ENCODE measurements around the gene VAPB.

Gene VAPB

DNA sequence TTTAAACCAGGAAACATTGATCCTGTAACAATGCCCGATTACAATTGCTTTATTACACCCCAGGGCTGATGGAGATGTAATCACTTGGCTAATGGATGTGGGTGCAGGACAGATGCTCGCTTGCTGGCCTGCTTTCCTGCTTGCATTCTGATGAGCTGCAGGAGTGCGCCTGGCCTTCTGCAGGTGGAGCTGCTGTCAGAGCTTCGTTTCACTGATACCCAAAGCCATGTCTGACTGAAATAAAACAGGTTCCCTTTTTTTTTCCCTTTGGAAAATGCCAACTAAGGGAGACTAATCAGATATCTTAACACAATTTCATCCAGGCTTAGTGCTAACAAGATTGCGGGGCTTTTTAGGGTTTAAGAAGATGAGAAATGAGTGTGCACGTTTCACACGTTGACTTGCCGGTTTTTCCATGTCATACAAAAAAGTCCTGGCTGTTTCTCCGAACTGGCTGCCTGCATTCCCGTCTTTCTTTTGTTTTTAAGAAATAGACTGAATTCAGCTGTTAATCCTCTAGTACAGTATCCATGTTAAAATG is 60.7 kb downstream of the VAPB start:
- H3K4me3 ChIP-seq (ENCODE audit: low read length) = no peak overlapping the region
- TF ChIP-seq, protein P1, sequence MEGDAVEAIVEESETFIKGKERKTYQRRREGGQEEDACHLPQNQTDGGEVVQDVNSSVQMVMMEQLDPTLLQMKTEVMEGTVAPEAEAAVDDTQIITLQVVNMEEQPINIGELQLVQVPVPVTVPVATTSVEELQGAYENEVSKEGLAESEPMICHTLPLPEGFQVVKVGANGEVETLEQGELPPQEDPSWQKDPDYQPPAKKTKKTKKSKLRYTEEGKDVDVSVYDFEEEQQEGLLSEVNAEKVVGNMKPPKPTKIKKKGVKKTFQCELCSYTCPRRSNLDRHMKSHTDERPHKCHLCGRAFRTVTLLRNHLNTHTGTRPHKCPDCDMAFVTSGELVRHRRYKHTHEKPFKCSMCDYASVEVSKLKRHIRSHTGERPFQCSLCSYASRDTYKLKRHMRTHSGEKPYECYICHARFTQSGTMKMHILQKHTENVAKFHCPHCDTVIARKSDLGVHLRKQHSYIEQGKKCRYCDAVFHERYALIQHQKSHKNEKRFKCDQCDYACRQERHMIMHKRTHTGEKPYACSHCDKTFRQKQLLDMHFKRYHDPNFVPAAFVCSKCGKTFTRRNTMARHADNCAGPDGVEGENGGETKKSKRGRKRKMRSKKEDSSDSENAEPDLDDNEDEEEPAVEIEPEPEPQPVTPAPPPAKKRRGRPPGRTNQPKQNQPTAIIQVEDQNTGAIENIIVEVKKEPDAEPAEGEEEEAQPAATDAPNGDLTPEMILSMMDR (IDR thresholded peaks at IDR 0.05; ENCODE audit: insufficient read depth, low read depth, low read length, missing control alignments) = no peak
- no peak for DNase-seq (ENCODE audit: low read depth)

- DNase-seq (ENCODE audit: low read depth) = peak; percentile 27
- TF ChIP-seq, protein P1 (IDR thresholded peaks at IDR 0.05; ENCODE audit: insufficient read depth, low read depth, low read length, missing control alignments) = no peak
- H3K4me3 ChIP-seq (ENCODE audit: low read length) = no peak overlapping the region
These were observed 61.2 kb downstream of the VAPB start for GRCh38 chr20:58450254-58450653.

GRCh38 chr20:58452667-58453255 is 63.7 kb downstream of the VAPB start:
- no peak for DNase-seq (ENCODE audit: low read depth)
- no peak overlapping the region for H3K4me3 ChIP-seq (ENCODE audit: low read length)
- TF ChIP-seq, protein P1 (IDR thresholded peaks at IDR 0.05; ENCODE audit: insufficient read depth, low read depth, low read length, missing control alignments) = no peak

- TF ChIP-seq, protein P1 (IDR thresholded peaks at IDR 0.05; ENCODE audit: insufficient read depth, low read depth, low read length, missing control alignments) = no peak
- H3K4me3 ChIP-seq (ENCODE audit: low read length) = no peak overlapping the region
- DNase-seq (ENCODE audit: low read depth) = no peak
These were observed 64.4 kb downstream of the VAPB start for GRCh38 chr20:58453391-58453790.

- DNase-seq (ENCODE audit: low read depth) = no peak
- H3K4me3 ChIP-seq (ENCODE audit: low read length) = no peak overlapping the region
- TF ChIP-seq, protein P1 (IDR thresholded peaks at IDR 0.05; ENCODE audit: insufficient read depth, low read depth, low read length, missing control alignments) = no peak
These were observed 65.4 kb downstream of the VAPB start for GRCh38 chr20:58454460-58454859.

GRCh38 chr20:58457083-58457695 is 68.2 kb downstream of the VAPB start:
- H3K4me3 ChIP-seq (ENCODE audit: low read length) = no peak overlapping the region
- TF ChIP-seq, protein P1 (IDR thresholded peaks at IDR 0.05; ENCODE audit: insufficient read depth, low read depth, low read length, missing control alignments) = no peak
- peak; percentile 90 for DNase-seq (ENCODE audit: low read depth)

All from epithelial cell of esophagus (primary cell).